HepG2 (cell line): ENCODE results near the gene TXNDC11. TPM values are rescaled to one million over a fixed set of nuclear protein-coding genes. Genes with fewer than 3 reads are reported as not detected.

Experiments
- ATAC-seq: fragments of 200-7000 bp; cut with Tn5 transposase; 3 replicates; pipeline ENCODE4 v1.9.1; 2020; ENCODE audit warnings: mild to moderate bottlenecking, moderate library complexity
- BruUV-seq: library from RNA; stranded (reverse); fragments of 400-500 nt; replicated peaks from 2 replicates; lab custom pipeline; 2021; lab: Mats Ljungman, UMichigan
- CTCF ChIA-PET: fragments of 300-600 bp; formaldehyde crosslinking; extraction: SDS; loops from one replicate; lab custom pipeline; 2021; ENCODE audit warnings: low total read pairs, inconsistent platforms, low intra/inter-chr PET ratio; lab: Yijun Ruan, JAX
- POLR2A ChIA-PET: fragments of 350-600 bp; sonication (Branson Sonifier 250); formaldehyde crosslinking; loops from one replicate; lab custom pipeline; 2020; ENCODE audit warnings: antibody characterized with exemption, inconsistent platforms; lab: Yijun Ruan, JAX
- DNase-seq: peaks from one replicate; pipeline ENCODE4 v3.0.0-alpha.2; 2015; ENCODE audit warnings: low spot score
- FAIRE-seq: peaks from 3 replicates; lab custom pipeline; 2011; peaks lifted over from hg19 to GRCh38; lab: Jason Lieb, UNC
- H2AFZ ChIP-seq: one replicate; pipeline ENCODE4 v1.6.1; 2011; ENCODE audit warnings: low read length, inconsistent platforms
- H3K27ac ChIP-seq: fragments of 300-600 bp; 3 replicates; pipeline ENCODE4 v1.8.0; 2011; ENCODE audit warnings: mixed run types, mild to moderate bottlenecking, mixed read lengths, low read length, inconsistent platforms; ENCODE audit not compliant: insufficient read depth; ENCODE audit errors: extremely low read length
- H3K27me3 ChIP-seq, 2 experiments: fragments of 200-600 bp in 1 of 2; 2 replicates in 1 of 2; 3 replicates in 1 of 2; pipeline versions ENCODE4 v1.6.0 to v1.8.0; 2011; ENCODE audit warnings: low read length in 2 of 2, mild to moderate bottlenecking in 2 of 2, moderate library complexity in 2 of 2, inconsistent platforms in 1 of 2; ENCODE audit not compliant: insufficient read depth in 2 of 2, control insufficient read depth in 1 of 2
- H3K36me3 ChIP-seq, 2 experiments: fragments of 200-600 bp in 1 of 2; replicated peaks in 1 of 2; 2 replicates in 1 of 2; 3 replicates in 1 of 2; pipeline versions ENCODE4 v1.5.1 to v1.8.0; 2011; ENCODE audit warnings: low read length in 2 of 2, inconsistent platforms in 1 of 2; ENCODE audit not compliant: insufficient read depth in 2 of 2, control insufficient read depth in 1 of 2
- H3K4me1 ChIP-seq: 2 replicates; pipeline ENCODE4 v1.5.1; 2012; ENCODE audit warnings: low read length, inconsistent platforms; ENCODE audit not compliant: insufficient read depth
- H3K4me2 ChIP-seq: 2 replicates; pipeline ENCODE4 v1.6.0; 2011; ENCODE audit warnings: low read depth, low read length, inconsistent platforms
- H3K4me3 ChIP-seq, 3 experiments: fragments of 200-600 bp in 1 of 3; sonication (generic), shearing (Covaris generic) in 1 of 3; replicated peaks in 1 of 3; 2 replicates each; pipeline ENCODE4 v1.5.1; 2011 to 2016; ENCODE audit warnings: low read length in 3 of 3, inconsistent platforms in 2 of 3, low read depth in 2 of 3, mild to moderate bottlenecking in 2 of 3, control low read depth in 1 of 3, mixed read lengths in 1 of 3; ENCODE audit not compliant: insufficient read depth in 1 of 3
- H3K79me2 ChIP-seq: one replicate; pipeline ENCODE4 v1.6.1; 2011; ENCODE audit warnings: low read length, inconsistent platforms; ENCODE audit not compliant: insufficient read depth
- H3K9ac ChIP-seq: 2 replicates; pipeline ENCODE4 v1.6.0; 2011; ENCODE audit warnings: mild to moderate bottlenecking, low read depth, low read length, inconsistent platforms; ENCODE audit not compliant: insufficient read depth
- H3K9me3 ChIP-seq: 2 replicates; pipeline ENCODE4 v1.5.1; 2012; ENCODE audit warnings: mild to moderate bottlenecking, low read length
- H4K20me1 ChIP-seq: 2 replicates; pipeline ENCODE4 v1.6.0; 2011; ENCODE audit warnings: inconsistent platforms, mild to moderate bottlenecking, low read length, moderate library complexity; ENCODE audit not compliant: insufficient read depth
- KDM6A ChIP-seq: IDR thresholded peaks from 2 replicates; pipeline ENCODE4 v1.6.1; 2016; ENCODE audit warnings: low read depth
- MAFG ChIP-seq: sonication (generic); formaldehyde crosslinking; IDR thresholded peaks from 2 replicates; pipeline ENCODE4 v1.5.1; 2020; ENCODE audit warnings: mild to moderate bottlenecking, missing genetic modification reagents
- MAX ChIP-seq: IDR thresholded peaks from 2 replicates; pipeline ENCODE4 v1.6.1; 2012; ENCODE audit warnings: inconsistent platforms
- MYNN ChIP-seq: sonication (generic); formaldehyde crosslinking; IDR thresholded peaks from 2 replicates; pipeline ENCODE4 v1.4.0; 2020; ENCODE audit warnings: mild to moderate bottlenecking, low read depth, missing genetic modification reagents
- PAF1 ChIP-seq: IDR thresholded peaks from 2 replicates; pipeline ENCODE4 v1.6.1; 2016; ENCODE audit warnings: missing genetic modification reagents, missing compliant biosample characterization
- ZNF33B ChIP-seq: sonication (generic); formaldehyde crosslinking; IDR thresholded peaks from 2 replicates; pipeline ENCODE4 v1.5.1; 2020; ENCODE audit warnings: mild to moderate bottlenecking, missing genetic modification reagents
- ZNF547 ChIP-seq: sonication (generic); formaldehyde crosslinking; IDR thresholded peaks from 2 replicates; pipeline ENCODE4 v1.5.1; 2020; ENCODE audit warnings: mild to moderate bottlenecking, missing genetic modification reagents
- ZNF687 ChIP-seq: sonication (generic); formaldehyde crosslinking; IDR thresholded peaks from 2 replicates; pipeline ENCODE4 v1.5.1; 2020; ENCODE audit warnings: mild to moderate bottlenecking, missing genetic modification reagents, moderate library complexity
- ZNF737 ChIP-seq: sonication (generic); formaldehyde crosslinking; IDR thresholded peaks from 2 replicates; pipeline ENCODE4 v1.5.0; 2020; ENCODE audit warnings: missing genetic modification reagents, mild to moderate bottlenecking, borderline replicate concordance
- ZNF768 ChIP-seq: sonication (generic); formaldehyde crosslinking; IDR thresholded peaks from 2 replicates; pipeline ENCODE4 v1.4.0; 2020; ENCODE audit warnings: missing genetic modification reagents
- ZSCAN25 ChIP-seq: sonication (generic); formaldehyde crosslinking; IDR thresholded peaks from 2 replicates; pipeline ENCODE4 v1.8.0; 2022; ENCODE audit warnings: mild to moderate bottlenecking, missing genetic modification reagents
- WGBS: methylation state at CpG from one replicate; pipeline ENCODE4 v1.1.6; 2017; ENCODE audit warnings: low lambda C conversion rate; 5-methylcytosine and 5-hydroxymethylcytosine counted together
- in situ Hi-C: cut with HindIII; loops from 2 replicates; pipeline ENCODE4 v1.10.0; 2017; ENCODE audit warnings: low pct_unique_long_range_greater_than_20kb; ENCODE audit not compliant: extremely low pct_ligation_motif_present
- intact Hi-C: fragments of 100-400 bp; cut with micrococcal nuclease; formaldehyde crosslinking; loops from one replicate; pipeline ENCODE4 v1.10.0; 2022; ENCODE audit not compliant: unreplicated experiment
- polyA plus RNA-seq, 8 experiments: library from polyadenylated mRNA; depleted of rRNA in 3 of 8; stranded (reverse) in 7 of 8; unstranded in 1 of 8; fragments of >200 nt; fragmentation: Illumina TruSeq in 4 of 8; extraction: Trizol in 4 of 8; gene quantifications; 2 replicates each; pipeline versions ENCODE4 v1.2.1 to v1.2.3, GENCODE V29; 2011 to 2016; ENCODE audit warnings: low read depth in 4 of 8, missing spikeins in 1 of 8, mixed read lengths in 1 of 8; ENCODE audit not compliant: insufficient read depth in 1 of 8
- total RNA-seq, 5 experiments: library from RNA; depleted of rRNA; stranded (reverse); fragments of >200 nt; fragmentation: Illumina TruSeq; extraction: Trizol; gene quantifications; 2 replicates each; pipeline ENCODE4 v1.2.3, GENCODE V29; 2016; ENCODE audit warnings: low read depth in 1 of 5
- TF ChIP-seq, protein P1 (sequence below): sonication (generic); formaldehyde crosslinking; IDR thresholded peaks from 2 replicates; pipeline ENCODE4 v1.8.0; 2022; ENCODE audit warnings: mild to moderate bottlenecking, missing genetic modification reagents, moderate library complexity

The TXNDC11 gene
- total and polyA plus RNA-seq, 2 of the 13 experiments (the other 11 are each of a cell fraction or from before 2014, with no cell fraction given): 74.9 to 123 TPM

GRCh38 chr16:11706180-11706742 is 36.4 kb downstream of the TXNDC11 start:
- over 99% methylated on average over 5 of the region's 5 CpGs for WGBS
- H3K4me2 ChIP-seq: no peak overlapping the region
- DNase-seq (no peak), FAIRE-seq (no peak)
- TF ChIP-seq ZNF768 (CRISPR knock-in tag): peak; percentile 16; the same call in 1 of the 2 replicates
- no peak for TF ChIP-seq KDM6A (CRISPR knock-in tag)
- 0 out of 2 replicates have a peak, but pooled peaks have one; percentile 18 for TF ChIP-seq ZNF687 (CRISPR knock-in tag)
- TF ChIP-seq, protein P1, sequence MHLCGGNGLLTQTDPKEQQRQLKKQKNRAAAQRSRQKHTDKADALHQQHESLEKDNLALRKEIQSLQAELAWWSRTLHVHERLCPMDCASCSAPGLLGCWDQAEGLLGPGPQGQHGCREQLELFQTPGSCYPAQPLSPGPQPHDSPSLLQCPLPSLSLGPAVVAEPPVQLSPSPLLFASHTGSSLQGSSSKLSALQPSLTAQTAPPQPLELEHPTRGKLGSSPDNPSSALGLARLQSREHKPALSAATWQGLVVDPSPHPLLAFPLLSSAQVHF (CRISPR knock-in tag): 0 out of 2 replicates have a peak, but pooled peaks have one; percentile 39
- TF ChIP-seq ZNF547 (CRISPR knock-in tag): 0 out of 2 replicates have a peak, but pooled peaks have one; percentile 56
- TF ChIP-seq MAX: no peak
- TF ChIP-seq MYNN (CRISPR knock-in tag): no peak
- TF ChIP-seq PAF1 (CRISPR knock-in tag): 0 out of 2 replicates have a peak, but pooled peaks have one; percentile 67
- TF ChIP-seq ZNF33B (CRISPR knock-in tag): 0 out of 2 replicates have a peak, but pooled peaks have one; percentile 47
- no peak for TF ChIP-seq ZSCAN25
- TF ChIP-seq MAFG (CRISPR knock-in tag): 0 out of 2 replicates have a peak, but pooled peaks have one; percentile 26
- TF ChIP-seq ZNF737 (CRISPR knock-in tag): 0 out of 2 replicates have a peak, but pooled peaks have one; percentile 25
- TF ChIP-seq, all 625 proteins: peak for 8
- ATAC-seq: peak; percentile 39
- Histone ChIP-seq H3K4me3 (no peak overlapping the region), H3K4me1 (peaks cover 13% of the 10 kb centered on the region), H2AFZ (no peak overlapping the region), H3K9me3 (no peaks in the 10 kb centered on the region), H3K79me2 (peaks cover 23% of the 10 kb centered on the region), H3K36me3 (peaks cover 15 to 62% of the 10 kb centered on the region in 2 experiments), H3K9ac (no peak overlapping the region), H3K27ac (no peak overlapping the region), H3K27me3 (no peaks in the 10 kb centered on the region), H4K20me1 (0 out of 2 replicates have a peak, but pooled peaks cover 4% of the 10 kb centered on the region)
- POLR2A ChIA-PET: no interaction called here
- in situ Hi-C loops (no loop called here), intact Hi-C loops (no loop called here)
- no TSS peak for BruUV-seq
- CTCF ChIA-PET: no interaction called here
